GM23338 (cell line): ENCODE data around the gene SHISAL1. TPM values are rescaled to one million over a fixed set of nuclear protein-coding genes. Genes with fewer than 3 reads are reported as not detected.

Experiments used
- ATAC-seq: fragments of 200-7000 bp; cut with Tn5 transposase; 3 replicates; pipeline ENCODE4 v1.9.1; 2020
- DNase-seq: peaks from one replicate; pipeline ENCODE4 v3.0.0-alpha.2; 2015; ENCODE audit warnings: low spot score
- H2AFZ ChIP-seq: fragments of 200-600 bp; sonication (generic); 2 replicates; pipeline ENCODE4 v1.8.0; 2016; ENCODE audit warnings: antibody characterized with exemption, mild to moderate bottlenecking, moderate library complexity
- H3F3A ChIP-seq: fragments of 200-600 bp; sonication (generic); replicated peaks from 2 replicates; pipeline ENCODE4 v1.8.0; 2017; ENCODE audit warnings: antibody characterized with exemption, mixed run types, low read depth
- H3K27ac ChIP-seq: fragments of 200-600 bp; sonication (generic); 2 replicates; pipeline ENCODE4 v1.6.1; 2016; ENCODE audit warnings: low read depth
- H3K27me3 ChIP-seq: fragments of 200-600 bp; sonication (generic); 2 replicates; pipeline ENCODE4 v1.8.0; 2016; ENCODE audit warnings: mild to moderate bottlenecking, mixed run types, moderate library complexity; ENCODE audit not compliant: insufficient read depth
- H3K36me3 ChIP-seq: fragments of 200-600 bp; sonication (generic); 2 replicates; pipeline ENCODE4 v1.8.0; 2016; ENCODE audit warnings: mild to moderate bottlenecking; ENCODE audit not compliant: insufficient read depth
- H3K4me1 ChIP-seq: fragments of 200-600 bp; sonication (generic); 2 replicates; pipeline ENCODE4 v1.8.0; 2016; ENCODE audit warnings: mild to moderate bottlenecking, moderate library complexity; ENCODE audit not compliant: insufficient read depth
- H3K4me2 ChIP-seq: fragments of 200-600 bp; sonication (generic); 2 replicates; pipeline ENCODE4 v1.7.1; 2017; ENCODE audit warnings: mixed run types
- H3K4me3 ChIP-seq: fragments of 200-600 bp; sonication (generic); 2 replicates; pipeline ENCODE4 v1.6.1; 2016; ENCODE audit warnings: mixed run types
- H3K79me2 ChIP-seq: fragments of 200-600 bp; sonication (generic); replicated peaks from 2 replicates; pipeline ENCODE4 v1.8.0; 2017; ENCODE audit warnings: mild to moderate bottlenecking; ENCODE audit not compliant: insufficient read depth
- H3K9me2 ChIP-seq: fragments of 200-600 bp; sonication (generic); 2 replicates; pipeline ENCODE4 v1.8.0; 2017; ENCODE audit not compliant: insufficient read depth
- H4K20me1 ChIP-seq: fragments of 200-600 bp; sonication (generic); replicated peaks from 2 replicates; pipeline ENCODE4 v1.8.0; 2017; ENCODE audit warnings: mild to moderate bottlenecking; ENCODE audit not compliant: insufficient read depth
- H3K27ac Mint-ChIP-seq: 2 replicates; pipeline ENCODE4 v1.8.0; 2020; ENCODE audit warnings: inconsistent platforms, mild to moderate bottlenecking, moderate library complexity, mixed read lengths
- H3K27me3 Mint-ChIP-seq: 3 replicates; pipeline ENCODE4 v1.8.0; 2022; ENCODE audit warnings: low read depth, mild to moderate bottlenecking, moderate library complexity, mixed read lengths, inconsistent platforms; ENCODE audit not compliant: insufficient read depth, poor library complexity
- H3K36me3 Mint-ChIP-seq: 3 replicates; pipeline ENCODE4 v1.8.0; 2021; ENCODE audit warnings: low read depth, mild to moderate bottlenecking, inconsistent platforms, moderate library complexity, mixed read lengths
- H3K4me1 Mint-ChIP-seq: 3 replicates; pipeline ENCODE4 v1.8.0; 2020; ENCODE audit warnings: mild to moderate bottlenecking, inconsistent platforms, mixed read lengths
- H3K4me3 Mint-ChIP-seq: 3 replicates; pipeline ENCODE4 v1.8.0; 2021; ENCODE audit warnings: moderate library complexity, mild to moderate bottlenecking, inconsistent platforms, mixed read lengths
- H3K9me3 Mint-ChIP-seq: 3 replicates; pipeline ENCODE4 v1.8.0; 2020; ENCODE audit warnings: moderate library complexity, mild to moderate bottlenecking, inconsistent platforms, mixed read lengths
- CREB1 ChIP-seq: fragments of 250-450 bp; sonication (Bioruptor Pico); IDR thresholded peaks from 2 replicates; pipeline ENCODE4 v1.5.0; 2020; ENCODE audit warnings: low read depth, mild to moderate bottlenecking, moderate library complexity
- EZH2 ChIP-seq: fragments of 200-600 bp; sonication (generic); IDR thresholded peaks from one replicate; pipeline ENCODE4 v1.8.0; 2017; ENCODE audit warnings: antibody characterized with exemption, mild to moderate bottlenecking, low read depth; ENCODE audit not compliant: unreplicated experiment
- EZH2phosphoT487 ChIP-seq: fragments of 200-600 bp; sonication (generic); IDR thresholded peaks from one replicate; pipeline ENCODE4 v1.8.1; 2018; ENCODE audit warnings: antibody characterized with exemption; ENCODE audit not compliant: unreplicated experiment
- JUNB ChIP-seq: IDR thresholded peaks from one replicate; pipeline ENCODE4 v1.6.1; 2016; ENCODE audit warnings: antibody characterized with exemption; ENCODE audit not compliant: unreplicated experiment
- NANOG ChIP-seq: IDR thresholded peaks from 2 replicates; pipeline ENCODE4 v1.6.1; 2016; ENCODE audit warnings: antibody characterized with exemption, borderline replicate concordance
- POLR2AphosphoS5 ChIP-seq: IDR thresholded peaks from 2 replicates; pipeline ENCODE4 v1.6.1; 2016; ENCODE audit warnings: antibody characterized with exemption, low read depth
- STAT1 ChIP-seq: IDR thresholded peaks from one replicate; pipeline ENCODE4 v1.6.1; 2016; ENCODE audit warnings: antibody characterized with exemption; ENCODE audit not compliant: unreplicated experiment
- ZNF114 ChIP-seq: fragments of 250-450 bp; sonication (Bioruptor Pico); IDR thresholded peaks from 2 replicates; pipeline ENCODE4 v1.5.0; 2020; ENCODE audit warnings: mild to moderate bottlenecking, moderate library complexity
- ZNF331 ChIP-seq: fragments of 250-450 bp; sonication (Bioruptor Pico); IDR thresholded peaks from 2 replicates; pipeline ENCODE4 v1.5.0; 2020; ENCODE audit warnings: low read depth, mild to moderate bottlenecking, moderate library complexity
- polyA plus RNA-seq: library from polyadenylated mRNA; unstranded; fragments of >200 nt; fragmentation: Nextera tagmentation; extraction: Ambion mirVana; gene quantifications from 2 replicates; pipeline ENCODE4 v1.2.1, GENCODE V29; 2016
- total RNA-seq: library from RNA; depleted of rRNA; stranded (reverse); fragments of >200 nt; shearing (Covaris generic); gene quantifications from 2 replicates; pipeline ENCODE4 v1.2.3, GENCODE V29; 2014
- TF ChIP-seq, protein P1 (sequence below): IDR thresholded peaks from one replicate; pipeline ENCODE4 v1.6.1; 2018; ENCODE audit warnings: antibody characterized with exemption; ENCODE audit not compliant: unreplicated experiment
- TF ChIP-seq, protein P2 (sequence below): fragments of 250-450 bp; sonication (Bioruptor Pico); IDR thresholded peaks from 2 replicates; pipeline ENCODE4 v1.5.0; 2020; ENCODE audit warnings: mild to moderate bottlenecking, moderate library complexity
- TF ChIP-seq, protein P3 (sequence below), 2 experiments: fragments of 200-600 bp in 1 of 2; sonication (generic) in 1 of 2; conservative IDR thresholded peaks; 2 replicates each; pipeline versions ENCODE4 v1.5.1 to v1.6.1; 2016 to 2017; ENCODE audit warnings: antibody characterized with exemption in 2 of 2, low read depth in 2 of 2, mild to moderate bottlenecking in 2 of 2, moderate library complexity in 1 of 2
- TF ChIP-seq, protein P4 (sequence below): IDR thresholded peaks from 2 replicates; pipeline ENCODE4 v1.6.1; 2016; ENCODE audit warnings: antibody characterized with exemption

Gene SHISAL1
- total and polyA plus RNA-seq, 2 experiments from 2014 or later = 0.71 to 3.4 TPM

- peaks cover 3% of the 10 kb centered on the region for H3K27me3 Mint-ChIP-seq
- peaks cover 34% of the 10 kb centered on the region for H3K4me1 Mint-ChIP-seq
These were observed 19.7 kb downstream of the SHISAL1 start for GRCh38 chr22:44293034-44293433.

More at GRCh38 chr22:44293034-44293433, 19.7 kb downstream of the SHISAL1 start:
- no peak overlapping the region for H2AFZ ChIP-seq
- ATAC-seq (no peak), DNase-seq (no peak)
- H3K79me2 ChIP-seq = no peaks in the 10 kb centered on the region
- H3K4me3 ChIP-seq = no peak overlapping the region
- Mint-ChIP-seq H3K9me3 (peaks cover 18% of the 10 kb centered on the region), H3K27ac (no peak overlapping the region), H3K36me3 (peaks cover 14% of the 10 kb centered on the region; the same call in 2 of the 3 replicates), H3K4me3 (no peak overlapping the region)
- TF ChIP-seq, protein P1, sequence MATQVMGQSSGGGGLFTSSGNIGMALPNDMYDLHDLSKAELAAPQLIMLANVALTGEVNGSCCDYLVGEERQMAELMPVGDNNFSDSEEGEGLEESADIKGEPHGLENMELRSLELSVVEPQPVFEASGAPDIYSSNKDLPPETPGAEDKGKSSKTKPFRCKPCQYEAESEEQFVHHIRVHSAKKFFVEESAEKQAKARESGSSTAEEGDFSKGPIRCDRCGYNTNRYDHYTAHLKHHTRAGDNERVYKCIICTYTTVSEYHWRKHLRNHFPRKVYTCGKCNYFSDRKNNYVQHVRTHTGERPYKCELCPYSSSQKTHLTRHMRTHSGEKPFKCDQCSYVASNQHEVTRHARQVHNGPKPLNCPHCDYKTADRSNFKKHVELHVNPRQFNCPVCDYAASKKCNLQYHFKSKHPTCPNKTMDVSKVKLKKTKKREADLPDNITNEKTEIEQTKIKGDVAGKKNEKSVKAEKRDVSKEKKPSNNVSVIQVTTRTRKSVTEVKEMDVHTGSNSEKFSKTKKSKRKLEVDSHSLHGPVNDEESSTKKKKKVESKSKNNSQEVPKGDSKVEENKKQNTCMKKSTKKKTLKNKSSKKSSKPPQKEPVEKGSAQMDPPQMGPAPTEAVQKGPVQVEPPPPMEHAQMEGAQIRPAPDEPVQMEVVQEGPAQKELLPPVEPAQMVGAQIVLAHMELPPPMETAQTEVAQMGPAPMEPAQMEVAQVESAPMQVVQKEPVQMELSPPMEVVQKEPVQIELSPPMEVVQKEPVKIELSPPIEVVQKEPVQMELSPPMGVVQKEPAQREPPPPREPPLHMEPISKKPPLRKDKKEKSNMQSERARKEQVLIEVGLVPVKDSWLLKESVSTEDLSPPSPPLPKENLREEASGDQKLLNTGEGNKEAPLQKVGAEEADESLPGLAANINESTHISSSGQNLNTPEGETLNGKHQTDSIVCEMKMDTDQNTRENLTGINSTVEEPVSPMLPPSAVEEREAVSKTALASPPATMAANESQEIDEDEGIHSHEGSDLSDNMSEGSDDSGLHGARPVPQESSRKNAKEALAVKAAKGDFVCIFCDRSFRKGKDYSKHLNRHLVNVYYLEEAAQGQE = no peak
- TF ChIP-seq POLR2AphosphoS5 (no peak), ZNF331 (CRISPR knock-in tag) (no peak), ZNF114 (no peak), EZH2 (no peak), NANOG (no peak), CREB1 (CRISPR knock-in tag) (no peak), EZH2phosphoT487 (no peak), STAT1 (no peak), JUNB (no peak)
- TF ChIP-seq, protein P2, sequence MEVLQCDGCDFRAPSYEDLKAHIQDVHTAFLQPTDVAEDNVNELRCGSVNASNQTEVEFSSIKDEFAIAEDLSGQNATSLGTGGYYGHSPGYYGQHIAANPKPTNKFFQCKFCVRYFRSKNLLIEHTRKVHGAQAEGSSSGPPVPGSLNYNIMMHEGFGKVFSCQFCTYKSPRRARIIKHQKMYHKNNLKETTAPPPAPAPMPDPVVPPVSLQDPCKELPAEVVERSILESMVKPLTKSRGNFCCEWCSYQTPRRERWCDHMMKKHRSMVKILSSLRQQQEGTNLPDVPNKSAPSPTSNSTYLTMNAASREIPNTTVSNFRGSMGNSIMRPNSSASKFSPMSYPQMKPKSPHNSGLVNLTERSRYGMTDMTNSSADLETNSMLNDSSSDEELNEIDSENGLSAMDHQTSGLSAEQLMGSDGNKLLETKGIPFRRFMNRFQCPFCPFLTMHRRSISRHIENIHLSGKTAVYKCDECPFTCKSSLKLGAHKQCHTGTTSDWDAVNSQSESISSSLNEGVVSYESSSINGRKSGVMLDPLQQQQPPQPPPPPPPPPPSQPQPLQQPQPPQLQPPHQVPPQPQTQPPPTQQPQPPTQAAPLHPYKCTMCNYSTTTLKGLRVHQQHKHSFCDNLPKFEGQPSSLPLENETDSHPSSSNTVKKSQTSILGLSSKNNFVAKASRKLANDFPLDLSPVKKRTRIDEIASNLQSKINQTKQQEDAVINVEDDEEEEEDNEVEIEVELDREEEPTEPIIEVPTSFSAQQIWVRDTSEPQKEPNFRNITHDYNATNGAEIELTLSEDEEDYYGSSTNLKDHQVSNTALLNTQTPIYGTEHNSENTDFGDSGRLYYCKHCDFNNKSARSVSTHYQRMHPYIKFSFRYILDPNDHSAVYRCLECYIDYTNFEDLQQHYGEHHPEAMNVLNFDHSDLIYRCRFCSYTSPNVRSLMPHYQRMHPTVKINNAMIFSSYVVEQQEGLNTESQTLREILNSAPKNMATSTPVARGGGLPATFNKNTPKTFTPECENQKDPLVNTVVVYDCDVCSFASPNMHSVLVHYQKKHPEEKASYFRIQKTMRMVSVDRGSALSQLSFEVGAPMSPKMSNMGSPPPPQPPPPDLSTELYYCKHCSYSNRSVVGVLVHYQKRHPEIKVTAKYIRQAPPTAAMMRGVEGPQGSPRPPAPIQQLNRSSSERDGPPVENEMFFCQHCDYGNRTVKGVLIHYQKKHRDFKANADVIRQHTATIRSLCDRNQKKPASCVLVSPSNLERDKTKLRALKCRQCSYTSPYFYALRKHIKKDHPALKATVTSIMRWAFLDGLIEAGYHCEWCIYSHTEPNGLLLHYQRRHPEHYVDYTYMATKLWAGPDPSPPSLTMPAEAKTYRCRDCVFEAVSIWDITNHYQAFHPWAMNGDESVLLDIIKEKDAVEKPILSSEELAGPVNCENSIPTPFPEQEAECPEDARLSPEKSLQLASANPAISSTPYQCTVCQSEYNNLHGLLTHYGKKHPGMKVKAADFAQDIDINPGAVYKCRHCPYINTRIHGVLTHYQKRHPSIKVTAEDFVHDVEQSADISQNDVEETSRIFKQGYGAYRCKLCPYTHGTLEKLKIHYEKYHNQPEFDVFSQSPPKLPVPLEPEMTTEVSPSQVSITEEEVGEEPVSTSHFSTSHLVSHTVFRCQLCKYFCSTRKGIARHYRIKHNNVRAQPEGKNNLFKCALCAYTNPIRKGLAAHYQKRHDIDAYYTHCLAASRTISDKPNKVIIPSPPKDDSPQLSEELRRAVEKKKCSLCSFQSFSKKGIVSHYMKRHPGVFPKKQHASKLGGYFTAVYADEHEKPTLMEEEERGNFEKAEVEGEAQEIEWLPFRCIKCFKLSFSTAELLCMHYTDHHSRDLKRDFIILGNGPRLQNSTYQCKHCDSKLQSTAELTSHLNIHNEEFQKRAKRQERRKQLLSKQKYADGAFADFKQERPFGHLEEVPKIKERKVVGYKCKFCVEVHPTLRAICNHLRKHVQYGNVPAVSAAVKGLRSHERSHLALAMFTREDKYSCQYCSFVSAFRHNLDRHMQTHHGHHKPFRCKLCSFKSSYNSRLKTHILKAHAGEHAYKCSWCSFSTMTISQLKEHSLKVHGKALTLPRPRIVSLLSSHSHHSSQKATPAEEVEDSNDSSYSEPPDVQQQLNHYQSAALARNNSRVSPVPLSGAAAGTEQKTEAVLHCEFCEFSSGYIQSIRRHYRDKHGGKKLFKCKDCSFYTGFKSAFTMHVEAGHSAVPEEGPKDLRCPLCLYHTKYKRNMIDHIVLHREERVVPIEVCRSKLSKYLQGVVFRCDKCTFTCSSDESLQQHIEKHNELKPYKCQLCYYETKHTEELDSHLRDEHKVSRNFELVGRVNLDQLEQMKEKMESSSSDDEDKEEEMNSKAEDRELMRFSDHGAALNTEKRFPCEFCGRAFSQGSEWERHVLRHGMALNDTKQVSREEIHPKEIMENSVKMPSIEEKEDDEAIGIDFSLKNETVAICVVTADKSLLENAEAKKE = no peak
- TF ChIP-seq, protein P3, sequence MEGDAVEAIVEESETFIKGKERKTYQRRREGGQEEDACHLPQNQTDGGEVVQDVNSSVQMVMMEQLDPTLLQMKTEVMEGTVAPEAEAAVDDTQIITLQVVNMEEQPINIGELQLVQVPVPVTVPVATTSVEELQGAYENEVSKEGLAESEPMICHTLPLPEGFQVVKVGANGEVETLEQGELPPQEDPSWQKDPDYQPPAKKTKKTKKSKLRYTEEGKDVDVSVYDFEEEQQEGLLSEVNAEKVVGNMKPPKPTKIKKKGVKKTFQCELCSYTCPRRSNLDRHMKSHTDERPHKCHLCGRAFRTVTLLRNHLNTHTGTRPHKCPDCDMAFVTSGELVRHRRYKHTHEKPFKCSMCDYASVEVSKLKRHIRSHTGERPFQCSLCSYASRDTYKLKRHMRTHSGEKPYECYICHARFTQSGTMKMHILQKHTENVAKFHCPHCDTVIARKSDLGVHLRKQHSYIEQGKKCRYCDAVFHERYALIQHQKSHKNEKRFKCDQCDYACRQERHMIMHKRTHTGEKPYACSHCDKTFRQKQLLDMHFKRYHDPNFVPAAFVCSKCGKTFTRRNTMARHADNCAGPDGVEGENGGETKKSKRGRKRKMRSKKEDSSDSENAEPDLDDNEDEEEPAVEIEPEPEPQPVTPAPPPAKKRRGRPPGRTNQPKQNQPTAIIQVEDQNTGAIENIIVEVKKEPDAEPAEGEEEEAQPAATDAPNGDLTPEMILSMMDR (conservative IDR thresholded peaks at IDR 0.05; ENCODE audit: low read depth in 2 of 2) = no peak
- TF ChIP-seq, protein P4, sequence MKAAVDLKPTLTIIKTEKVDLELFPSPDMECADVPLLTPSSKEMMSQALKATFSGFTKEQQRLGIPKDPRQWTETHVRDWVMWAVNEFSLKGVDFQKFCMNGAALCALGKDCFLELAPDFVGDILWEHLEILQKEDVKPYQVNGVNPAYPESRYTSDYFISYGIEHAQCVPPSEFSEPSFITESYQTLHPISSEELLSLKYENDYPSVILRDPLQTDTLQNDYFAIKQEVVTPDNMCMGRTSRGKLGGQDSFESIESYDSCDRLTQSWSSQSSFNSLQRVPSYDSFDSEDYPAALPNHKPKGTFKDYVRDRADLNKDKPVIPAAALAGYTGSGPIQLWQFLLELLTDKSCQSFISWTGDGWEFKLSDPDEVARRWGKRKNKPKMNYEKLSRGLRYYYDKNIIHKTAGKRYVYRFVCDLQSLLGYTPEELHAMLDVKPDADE = no peak
- H3K4me1 ChIP-seq = peaks cover 10% of the 10 kb centered on the region; the same call in 1 of the 2 replicates
- H4K20me1 ChIP-seq = no peaks in the 10 kb centered on the region
- H3F3A ChIP-seq = no peaks in the 10 kb centered on the region
- H3K36me3 ChIP-seq = peaks cover 4% of the 10 kb centered on the region; the same call in 1 of the 2 replicates
- H3K4me2 ChIP-seq = no peak overlapping the region
- H3K9me2 ChIP-seq = no peaks in the 10 kb centered on the region
- H3K27ac ChIP-seq = no peak overlapping the region
- H3K27me3 ChIP-seq = no peaks in the 10 kb centered on the region
